ENCODE measurements around the gene SMPDL3B.

SMPDL3B gene

GRCh38 chr1:27936370-27936769 lies 1.6 kb downstream of the SMPDL3B start:
- DNase-seq (ENCODE audit: low spot score): no peak
- TF ChIP-seq CTCF (conservative IDR thresholded peaks at IDR 0.05; ENCODE audit: low read depth): no peak
- no peak overlapping the region for H3K27ac ChIP-seq
- CTCF ChIA-PET: interaction anchor here (0.7 kb wide), 1 partner anchor 476 kb away, joined by 3 read pairs; no protein-coding TSS in a partner anchor
- POLR2A ChIA-PET (ENCODE audit: low non-redundant PET): interaction anchor here (0.6 kb wide), 1 partner anchor 691 kb away, joined by 7 read pairs; no protein-coding TSS in a partner anchor

- H3K27ac ChIP-seq: no peak overlapping the region
- DNase-seq (ENCODE audit: low spot score): no peak
- ChIA-PET POLR2A (ENCODE audit: low non-redundant PET) (no interaction called here), CTCF (no interaction called here)
- TF ChIP-seq CTCF (conservative IDR thresholded peaks at IDR 0.05; ENCODE audit: low read depth): no peak
Observed at GRCh38 chr1:27937524-27937836, 2.7 kb downstream of the SMPDL3B start.

- POLR2A ChIA-PET (ENCODE audit: low non-redundant PET): no interaction called here
- CTCF ChIA-PET: interaction anchor here (0.9 kb wide), 1 partner anchor 10 kb away, joined by 3 read pairs; no protein-coding TSS in a partner anchor
- no peak for TF ChIP-seq CTCF (conservative IDR thresholded peaks at IDR 0.05; ENCODE audit: low read depth)
- no peak overlapping the region for H3K27ac ChIP-seq
- no peak for DNase-seq (ENCODE audit: low spot score)
Observed at GRCh38 chr1:27938488-27938887, 3.7 kb downstream of the SMPDL3B start.

DNA sequence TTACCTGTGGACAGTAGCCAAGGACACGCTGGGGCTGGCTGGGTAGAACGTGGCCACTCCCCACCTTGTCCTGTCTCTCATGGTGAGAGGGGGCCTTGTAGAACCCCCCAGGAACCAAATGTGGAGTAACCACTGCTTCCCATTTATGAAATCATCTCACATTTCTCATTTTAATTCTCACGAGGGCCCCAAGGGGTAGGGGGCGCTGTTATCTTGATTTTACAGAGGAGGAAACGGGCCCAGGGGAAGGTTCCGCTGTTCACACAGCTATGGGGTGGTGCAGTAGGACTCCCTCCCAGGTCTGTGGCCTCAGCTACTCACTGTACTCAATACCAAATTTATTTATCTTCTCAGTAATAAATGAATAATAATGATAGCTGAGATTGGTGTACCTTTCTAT lies 5.5 kb downstream of the SMPDL3B start:
- no peak for TF ChIP-seq CTCF (conservative IDR thresholded peaks at IDR 0.05; ENCODE audit: low read depth)
- DNase-seq (ENCODE audit: low spot score): no peak
- ChIA-PET CTCF (interaction anchor here (0.6 to 0.8 kb wide), 3 partner anchors 74 to 417 kb away, joined by 3 to 4 read pairs (median 3); no protein-coding TSS in a partner anchor), POLR2A (ENCODE audit: low non-redundant PET) (no interaction called here)
- no peak overlapping the region for H3K27ac ChIP-seq

DNA sequence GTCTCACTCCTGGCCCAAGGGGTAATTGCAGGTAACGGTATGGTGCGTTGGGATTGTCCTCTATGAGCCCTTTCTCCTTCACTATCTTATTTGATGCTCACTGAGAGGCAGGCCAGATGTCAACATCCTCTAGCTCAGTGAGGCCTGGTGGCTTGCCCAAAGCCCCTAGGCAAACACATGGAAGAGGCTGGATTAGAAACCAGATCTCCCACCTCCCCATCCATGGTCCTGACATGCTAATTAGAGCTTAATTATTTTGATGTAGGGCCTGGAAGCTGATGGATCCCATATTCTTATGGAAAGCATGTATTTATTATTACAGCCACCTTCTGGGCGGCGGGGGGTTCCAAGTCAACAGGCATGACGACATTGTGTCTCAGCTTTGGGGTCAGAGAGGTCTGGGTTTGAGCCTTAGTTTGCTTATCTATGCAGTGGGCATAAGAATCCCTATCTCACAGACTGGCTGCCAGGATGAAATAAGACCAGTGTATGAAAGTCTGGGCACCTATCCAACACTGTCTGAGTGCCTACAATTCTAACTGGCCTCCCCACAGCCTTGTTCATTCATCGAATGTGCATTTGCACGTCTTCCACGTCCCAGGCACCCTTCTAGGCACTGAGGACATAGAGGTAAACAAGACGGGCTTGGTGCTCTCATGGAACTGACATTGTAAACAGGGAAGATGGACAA lies 6.2 kb downstream of the SMPDL3B start:
- ChIA-PET POLR2A (ENCODE audit: low non-redundant PET) (interaction anchor here (0.6 kb wide), 1 partner anchor 11 kb away, joined by 4 read pairs; no protein-coding TSS in a partner anchor), CTCF (interaction anchor here (0.6 to 0.8 kb wide), 4 partner anchors 8 to 1811 kb away, joined by 3 to 4 read pairs (median 3); no protein-coding TSS in a partner anchor)
- no peak for TF ChIP-seq CTCF (conservative IDR thresholded peaks at IDR 0.05; ENCODE audit: low read depth)
- no peak for DNase-seq (ENCODE audit: low spot score)
- H3K27ac ChIP-seq: no peak overlapping the region

DNA sequence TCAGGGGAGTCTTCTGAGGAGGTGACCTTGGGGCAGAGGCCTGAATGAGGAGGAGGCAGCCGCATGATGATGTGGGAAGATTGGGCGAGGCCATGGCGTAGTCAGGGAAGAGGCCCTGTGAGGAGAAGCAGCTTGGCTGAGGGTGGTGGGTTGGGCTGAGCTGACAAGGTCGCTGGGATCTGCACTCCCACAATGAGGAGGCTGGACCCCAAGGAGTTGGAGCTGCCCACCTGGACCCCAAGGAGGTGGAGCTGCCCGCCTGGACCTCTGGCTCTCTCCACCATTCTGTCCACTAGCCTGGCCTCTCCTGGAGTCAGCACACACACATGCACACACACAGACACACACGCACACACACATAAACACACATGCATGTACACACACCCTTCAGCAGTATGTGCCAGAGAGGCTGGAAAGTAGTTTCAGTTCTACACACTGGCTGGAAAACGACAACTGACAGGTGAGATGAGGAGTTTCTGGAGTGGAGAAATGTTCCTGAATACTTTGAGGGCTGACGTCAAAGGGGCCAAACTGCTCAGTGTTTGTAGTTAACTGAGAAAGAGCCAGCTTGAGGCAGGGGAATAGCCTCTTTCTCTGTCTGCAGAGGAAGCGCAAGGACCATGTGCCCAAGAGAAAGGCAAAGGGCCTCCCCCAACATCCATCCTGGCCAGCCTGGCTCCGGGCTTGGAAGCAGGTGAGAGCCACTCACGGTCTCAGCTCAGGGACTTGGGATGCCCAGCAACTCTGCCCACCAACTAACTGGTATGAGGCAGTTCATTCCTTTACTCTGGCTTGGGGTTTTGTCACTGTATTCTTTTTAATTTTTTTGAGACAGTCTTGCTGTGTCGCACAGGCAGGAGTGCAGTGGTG lies 7.1 kb downstream of the SMPDL3B start:
- H3K27ac ChIP-seq: no peak overlapping the region
- no peak for TF ChIP-seq CTCF (conservative IDR thresholded peaks at IDR 0.05; ENCODE audit: low read depth)
- ChIA-PET POLR2A (ENCODE audit: low non-redundant PET) (interaction anchor here (0.6 kb wide), 1 partner anchor 12 kb away, joined by 4 read pairs; no protein-coding TSS in a partner anchor), CTCF (interaction anchor here (0.6 to 0.8 kb wide), 2 partner anchors 9 to 1811 kb away, joined by 3 to 4 read pairs; no protein-coding TSS in a partner anchor)
- no peak for DNase-seq (ENCODE audit: low spot score)

Measured in RWPE1 (cell line).